Neuronal stem cell (in vitro differentiated cells): Measurements from ENCODE around the gene CRYGD.

Experiments used
- DNase-seq: peaks from one replicate; pipeline ENCODE4 v3.0.0-alpha.2; 2013; ENCODE audit warnings: low spot score
- H2AFZ ChIP-seq: one replicate; pipeline ENCODE4 v1.6.1; 2013; ENCODE audit warnings: mild to moderate bottlenecking, low read length, inconsistent platforms
- H2AK5ac ChIP-seq: 2 replicates; pipeline ENCODE4 v1.6.1; 2013; ENCODE audit warnings: low read depth, mild to moderate bottlenecking, inconsistent platforms, low read length, moderate library complexity, mixed read lengths
- H2BK120ac ChIP-seq: 2 replicates; pipeline ENCODE4 v1.6.1; 2013; ENCODE audit warnings: low read depth, mild to moderate bottlenecking, inconsistent platforms, low read length, moderate library complexity, mixed read lengths
- H2BK12ac ChIP-seq: one replicate; pipeline ENCODE4 v1.6.1; 2013; ENCODE audit warnings: low read length, inconsistent platforms
- H2BK15ac ChIP-seq: 2 replicates; pipeline ENCODE4 v1.6.1; 2013; ENCODE audit warnings: mild to moderate bottlenecking, low read length, inconsistent platforms, mixed read lengths
- H2BK5ac ChIP-seq: one replicate; pipeline ENCODE4 v1.6.1; 2013; ENCODE audit warnings: inconsistent platforms, mild to moderate bottlenecking, low read length, moderate library complexity
- H3K14ac ChIP-seq: one replicate; pipeline ENCODE4 v1.6.1; 2013; ENCODE audit warnings: low read length, inconsistent platforms
- H3K18ac ChIP-seq: 2 replicates; pipeline ENCODE4 v1.6.1; 2013; ENCODE audit warnings: low read length, inconsistent platforms
- H3K23ac ChIP-seq: 2 replicates; pipeline ENCODE4 v1.6.1; 2013; ENCODE audit warnings: low read depth, mild to moderate bottlenecking, mixed read lengths, low read length, inconsistent platforms; ENCODE audit not compliant: poor library complexity
- H3K27ac ChIP-seq: replicated peaks from 3 replicates; pipeline ENCODE4 v1.5.1; 2013; ENCODE audit warnings: low read length, inconsistent platforms
- H3K27me3 ChIP-seq, 3 experiments: 2 replicates each; pipeline ENCODE4 v1.6.1; 2013; ENCODE audit warnings: low read length in 3 of 3, mild to moderate bottlenecking in 2 of 3, inconsistent platforms in 1 of 3, low read depth in 1 of 3, mixed read lengths in 1 of 3, moderate library complexity in 1 of 3; ENCODE audit not compliant: control insufficient read depth in 3 of 3, insufficient read depth in 3 of 3
- H3K36me3 ChIP-seq, 2 donors: replicated peaks in 1 of 2; 2 replicates each; pipeline ENCODE4 v1.6.1; 2013; ENCODE audit warnings: low read length in 2 of 2; ENCODE audit not compliant: control insufficient read depth in 2 of 2, insufficient read depth in 2 of 2
- H3K4ac ChIP-seq: 2 replicates; pipeline ENCODE4 v1.6.1; 2013; ENCODE audit warnings: inconsistent platforms, mild to moderate bottlenecking, low read length, moderate library complexity
- H3K4me1 ChIP-seq, 2 donors: 1 replicate in 1 of 2; 2 replicates in 1 of 2; pipeline ENCODE4 v1.6.1; 2013; ENCODE audit warnings: low read length in 2 of 2, low read depth in 1 of 2; ENCODE audit not compliant: control insufficient read depth in 2 of 2, insufficient read depth in 1 of 2
- H3K4me2 ChIP-seq: one replicate; pipeline ENCODE4 v1.6.1; 2013; ENCODE audit warnings: mild to moderate bottlenecking, low read length, inconsistent platforms; ENCODE audit not compliant: insufficient read depth, poor library complexity, severe bottlenecking
- H3K4me3 ChIP-seq, 2 donors: 2 replicates each; pipeline ENCODE4 v1.5.1; 2013; ENCODE audit warnings: low read length in 2 of 2, mild to moderate bottlenecking in 2 of 2, inconsistent platforms in 1 of 2, moderate library complexity in 1 of 2
- H3K79me1 ChIP-seq: one replicate; pipeline ENCODE4 v1.6.1; 2013; ENCODE audit warnings: low read depth, mild to moderate bottlenecking, inconsistent platforms, low read length, moderate library complexity
- H3K9ac ChIP-seq: one replicate; pipeline ENCODE4 v1.6.1; 2013; ENCODE audit warnings: mild to moderate bottlenecking, low read depth, low read length, inconsistent platforms; ENCODE audit not compliant: poor library complexity
- H3K9me3 ChIP-seq, 2 donors: replicated peaks in 1 of 2; 2 replicates each; pipeline versions ENCODE3 to v1.6.1; 2013; ENCODE audit warnings: low read length in 2 of 2, mild to moderate bottlenecking in 2 of 2, inconsistent platforms in 1 of 2, low read depth in 1 of 2, mixed read lengths in 1 of 2, moderate library complexity in 1 of 2; ENCODE audit not compliant: control insufficient read depth in 2 of 2, insufficient read depth in 1 of 2
- H4K8ac ChIP-seq: one replicate; pipeline ENCODE4 v1.6.1; 2013; ENCODE audit warnings: low read depth, mild to moderate bottlenecking, inconsistent platforms, low read length, moderate library complexity
- H4K91ac ChIP-seq: one replicate; pipeline ENCODE4 v1.6.1; 2013; ENCODE audit warnings: low read length, low read depth, mild to moderate bottlenecking, inconsistent platforms; ENCODE audit not compliant: poor library complexity
- WGBS, 2 donors: extraction: QIAGEN DNeasy Blood & Tissue Kit; methylation state at CpG; one replicate each; pipeline ENCODE4 v1.1.7; 2013; ENCODE audit warnings: missing lambda C conversion rate in 2 of 2, mixed read lengths in 1 of 2; ENCODE audit not compliant: insufficient read length in 2 of 2, insufficient replicate concordance in 1 of 2; ENCODE audit errors: extremely low coverage in 2 of 2; 5-methylcytosine and 5-hydroxymethylcytosine counted together

The CRYGD gene

GRCh38 chr2:208072250-208072892 lies 52.0 kb downstream of the CRYGD start:
- H3K27ac ChIP-seq: no peak overlapping the region
- H2AK5ac ChIP-seq: no peak overlapping the region
- H2BK120ac ChIP-seq: no peak overlapping the region
- no peak overlapping the region for H3K18ac ChIP-seq
- H3K9ac ChIP-seq: no peak overlapping the region
- H2BK12ac ChIP-seq: no peak overlapping the region
- H3K4me1 ChIP-seq: no peaks in the 10 kb centered on the region
- no peak overlapping the region for H3K4me2 ChIP-seq
- H3K9me3 ChIP-seq: no peaks in the 10 kb centered on the region
- H2BK15ac ChIP-seq: no peak overlapping the region
- H3K14ac ChIP-seq: no peak overlapping the region
- no CpG with 5 or more reads among the region's 9 CpGs for WGBS, 2 donors
- H2BK5ac ChIP-seq: no peak overlapping the region
- no peak overlapping the region for H3K4me3 ChIP-seq
- no peak overlapping the region for H3K4ac ChIP-seq
- no peaks in the 10 kb centered on the region for H3K79me1 ChIP-seq
- H4K91ac ChIP-seq: no peak overlapping the region
- no peak overlapping the region for H4K8ac ChIP-seq
- no peak overlapping the region for H2AFZ ChIP-seq
- no peak overlapping the region for H3K23ac ChIP-seq
- H3K27me3 ChIP-seq: no peaks in the 10 kb centered on the region
- DNase-seq: peak; percentile 71
- no peaks in the 10 kb centered on the region for H3K36me3 ChIP-seq
